KOPT-K1 (cell line): ENCODE results near the gene PDZRN3.
"Not testable (repeated sequence)": the region's sequence is repeated elsewhere in the genome, so short reads cannot be mapped to it uniquely, and the experiment has no call there.

ENCODE experiments used
- H3K27ac ChIP-seq: fragments of 200-600 bp; sonication (generic); 2 replicates; pipeline ENCODE4 v1.5.1; 2016; ENCODE audit warnings: antibody characterized with exemption, mild to moderate bottlenecking, low read depth, low read length; ENCODE audit not compliant: poor library complexity, severe bottlenecking
- H3K36me3 ChIP-seq: fragments of 200-600 bp; sonication (generic); 2 replicates; pipeline ENCODE4 v1.5.1; 2017; ENCODE audit warnings: antibody characterized with exemption, mild to moderate bottlenecking, low read length, moderate library complexity; ENCODE audit not compliant: insufficient read depth
- H3K9me3 ChIP-seq: fragments of 200-600 bp; sonication (generic); 2 replicates; pipeline ENCODE4 v1.5.1; 2017; ENCODE audit warnings: antibody characterized with exemption, low read length, mild to moderate bottlenecking; ENCODE audit not compliant: insufficient read depth, poor library complexity, severe bottlenecking

PDZRN3 gene

DNA sequence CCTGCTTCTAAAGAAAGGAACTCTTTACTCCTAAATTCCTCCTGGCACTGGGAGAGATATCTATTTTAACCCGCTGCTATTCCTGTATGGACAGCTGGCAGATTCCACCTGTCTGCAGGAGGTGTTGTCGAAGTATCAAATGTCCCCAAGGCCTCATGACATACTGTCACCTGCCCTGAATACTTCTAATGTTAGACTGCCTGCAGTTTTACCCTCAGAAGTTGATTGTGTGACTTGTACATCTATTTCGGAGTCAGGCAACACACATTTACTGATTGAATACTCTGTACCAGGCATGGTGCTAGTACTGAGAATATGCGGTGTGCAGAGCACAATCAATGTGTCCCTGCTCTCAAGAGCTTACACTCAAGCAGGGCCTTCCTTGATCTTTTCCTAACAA lies 38.6 kb downstream of the PDZRN3 start:
- H3K36me3 ChIP-seq, result no peaks in the 10 kb centered on the region
- H3K27ac ChIP-seq, result no peak overlapping the region
- no peaks in the 10 kb centered on the region for H3K9me3 ChIP-seq

DNA sequence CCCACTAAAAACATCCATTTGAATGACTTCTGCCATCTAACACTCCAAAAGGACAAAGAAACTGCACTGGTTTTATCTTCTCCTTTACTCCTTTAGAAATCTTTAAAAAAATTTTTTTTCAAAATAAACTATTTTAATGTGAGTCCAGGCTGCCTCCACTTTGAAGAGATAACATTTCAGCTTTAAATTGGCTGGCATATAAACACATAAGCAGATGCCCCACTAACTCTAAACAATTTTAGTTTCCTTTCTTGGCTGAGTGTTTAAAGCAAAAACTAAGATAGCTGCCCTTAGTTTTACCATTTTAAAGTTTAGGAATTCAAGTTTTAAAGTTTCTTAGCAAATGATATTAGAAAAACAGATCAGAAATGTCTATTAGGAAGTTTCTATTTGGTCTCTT lies 39.9 kb downstream of the PDZRN3 start:
- Histone ChIP-seq H3K27ac (no peak overlapping the region), H3K36me3 (no peaks in the 10 kb centered on the region), H3K9me3 (no peaks in the 10 kb centered on the region)

DNA sequence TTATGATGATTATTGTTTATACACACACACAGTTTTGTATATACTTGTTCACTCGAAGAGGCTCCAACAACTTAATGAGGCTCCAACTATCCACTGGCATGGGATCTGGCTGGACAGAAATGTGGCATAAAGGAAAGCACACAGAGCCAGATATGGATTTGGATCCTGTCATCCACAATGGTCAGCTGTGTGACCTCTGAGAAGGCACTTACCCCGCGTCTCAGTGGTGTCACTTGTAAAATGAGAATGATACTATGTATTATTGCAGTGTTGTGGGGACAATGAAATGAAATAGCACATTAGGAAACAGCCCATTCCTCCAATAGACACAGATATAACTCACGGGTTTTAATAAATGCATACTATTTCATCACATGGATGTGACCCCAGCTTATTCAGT lies 42.2 kb downstream of the PDZRN3 start:
- Histone ChIP-seq H3K36me3 (no peaks in the 10 kb centered on the region), H3K9me3 (no peaks in the 10 kb centered on the region), H3K27ac (no peak overlapping the region)

DNA sequence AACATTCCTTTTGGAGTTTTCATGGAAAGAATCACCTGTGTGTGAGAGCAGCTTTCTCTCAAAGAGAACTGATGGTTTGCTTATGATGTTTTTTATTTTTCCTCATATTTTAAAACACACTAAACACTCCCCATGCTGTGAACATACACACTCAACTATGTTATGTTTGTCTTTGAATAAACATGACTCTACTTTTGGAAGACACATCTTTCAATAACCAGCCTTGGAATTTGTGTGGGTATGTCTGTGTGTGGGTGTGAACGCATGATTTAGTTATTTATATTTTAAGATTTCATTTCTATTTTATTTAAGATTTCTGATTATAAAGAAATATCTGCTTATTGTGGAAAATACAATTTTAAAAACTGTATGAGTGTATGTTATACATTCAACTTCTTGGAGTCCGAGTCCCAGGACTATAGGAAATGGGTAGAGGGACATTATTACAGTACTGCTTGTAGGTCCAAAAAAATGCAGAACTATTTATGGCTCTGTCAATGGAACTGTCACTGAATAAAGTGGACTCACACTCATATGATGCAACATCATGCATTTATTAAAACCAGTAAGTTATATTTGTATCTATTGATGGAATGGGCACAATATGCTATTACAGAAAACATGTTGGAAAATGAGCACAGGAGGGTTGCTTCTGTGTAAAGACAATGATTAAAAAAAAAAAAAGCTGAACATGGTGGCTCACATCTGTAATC lies 43.5 kb downstream of the PDZRN3 start:
- no peak overlapping the region for H3K27ac ChIP-seq
- no peaks in the 10 kb centered on the region for H3K9me3 ChIP-seq
- H3K36me3 ChIP-seq, result no peaks in the 10 kb centered on the region

- Histone ChIP-seq H3K36me3 (no peaks in the 10 kb centered on the region), H3K27ac (no peak overlapping the region), H3K9me3 (no peaks in the 10 kb centered on the region)
Observed at GRCh38 chr3:73580343-73580742, 44.4 kb downstream of the PDZRN3 start.

- H3K27ac ChIP-seq, result no peak overlapping the region
- H3K9me3 ChIP-seq, result no peaks in the 10 kb centered on the region
- H3K36me3 ChIP-seq, result no peaks in the 10 kb centered on the region
Observed at GRCh38 chr3:73577704-73578103, 47.0 kb downstream of the PDZRN3 start.

- Histone ChIP-seq H3K9me3 (no peaks in the 10 kb centered on the region), H3K36me3 (no peaks in the 10 kb centered on the region), H3K27ac (no peak overlapping the region)
Observed at GRCh38 chr3:73576999-73577461, 47.7 kb downstream of the PDZRN3 start.

- Histone ChIP-seq H3K36me3 (no peaks in the 10 kb centered on the region), H3K9me3 (no peaks in the 10 kb centered on the region), H3K27ac (no peak overlapping the region)
Observed at GRCh38 chr3:73575953-73576352, 48.8 kb downstream of the PDZRN3 start.

- H3K27ac ChIP-seq, result no peak overlapping the region
- no peaks in the 10 kb centered on the region for H3K36me3 ChIP-seq
- no peaks in the 10 kb centered on the region for H3K9me3 ChIP-seq
Observed at GRCh38 chr3:73575519-73575918, 49.2 kb downstream of the PDZRN3 start.

GRCh38 chr3:73573204-73573603 lies 51.5 kb downstream of the PDZRN3 start:
- H3K9me3 ChIP-seq, result no peaks in the 10 kb centered on the region
- no peaks in the 10 kb centered on the region for H3K36me3 ChIP-seq
- no peak overlapping the region for H3K27ac ChIP-seq

DNA sequence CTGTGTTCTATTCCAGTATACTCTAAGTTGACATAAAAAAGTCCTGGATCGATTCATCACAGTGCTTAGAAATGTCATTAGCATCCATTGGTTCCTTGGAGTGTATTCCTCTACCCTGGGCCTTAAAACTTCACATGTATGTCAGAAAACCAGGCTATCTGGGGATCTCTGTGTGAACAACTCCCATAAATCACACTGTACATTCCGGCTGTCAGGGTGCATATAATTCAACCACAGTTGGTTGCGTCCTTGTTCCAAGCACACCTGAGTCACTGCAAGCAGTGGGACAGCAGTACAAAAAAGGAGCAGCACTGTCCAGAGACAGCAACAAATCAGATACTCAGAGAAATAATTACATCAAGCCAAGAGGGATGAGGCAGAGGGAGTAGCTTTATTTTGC lies 52.4 kb downstream of the PDZRN3 start:
- Histone ChIP-seq H3K36me3 (no peaks in the 10 kb centered on the region), H3K9me3 (no peaks in the 10 kb centered on the region), H3K27ac (no peak overlapping the region)

DNA sequence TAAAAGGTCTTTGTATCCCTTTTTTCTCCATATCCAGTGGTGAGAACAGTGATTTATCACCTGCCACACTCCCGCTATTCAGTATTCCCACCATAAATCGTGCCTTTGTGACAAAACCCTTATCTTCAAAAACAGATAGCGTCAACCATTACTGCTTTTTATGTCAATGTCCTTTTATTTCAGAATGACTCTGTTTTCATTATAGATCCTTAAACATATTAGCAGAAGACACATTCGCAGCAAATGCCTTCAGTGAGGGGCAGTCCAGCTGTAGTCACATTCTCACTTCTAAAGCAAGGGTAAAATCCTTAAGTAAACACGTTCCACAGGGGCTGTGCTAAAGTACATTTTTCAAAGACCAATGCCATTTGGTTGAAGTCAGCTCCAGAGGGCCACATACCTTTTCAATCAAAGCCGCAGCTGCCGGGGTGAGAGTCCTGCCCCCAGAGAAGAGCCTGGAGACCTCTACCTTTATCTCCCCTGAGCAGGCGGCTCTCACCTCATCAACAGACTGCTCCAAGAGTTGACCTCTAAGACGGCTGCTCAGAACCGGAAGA lies 53.4 kb downstream of the PDZRN3 start:
- Histone ChIP-seq H3K9me3 (no peaks in the 10 kb centered on the region), H3K36me3 (no peaks in the 10 kb centered on the region), H3K27ac (no peak overlapping the region)

GRCh38 chr3:73569246-73569760 lies 55.4 kb downstream of the PDZRN3 start:
- Histone ChIP-seq H3K36me3 (no peaks in the 10 kb centered on the region), H3K9me3 (no peaks in the 10 kb centered on the region), H3K27ac (no peak overlapping the region)

DNA sequence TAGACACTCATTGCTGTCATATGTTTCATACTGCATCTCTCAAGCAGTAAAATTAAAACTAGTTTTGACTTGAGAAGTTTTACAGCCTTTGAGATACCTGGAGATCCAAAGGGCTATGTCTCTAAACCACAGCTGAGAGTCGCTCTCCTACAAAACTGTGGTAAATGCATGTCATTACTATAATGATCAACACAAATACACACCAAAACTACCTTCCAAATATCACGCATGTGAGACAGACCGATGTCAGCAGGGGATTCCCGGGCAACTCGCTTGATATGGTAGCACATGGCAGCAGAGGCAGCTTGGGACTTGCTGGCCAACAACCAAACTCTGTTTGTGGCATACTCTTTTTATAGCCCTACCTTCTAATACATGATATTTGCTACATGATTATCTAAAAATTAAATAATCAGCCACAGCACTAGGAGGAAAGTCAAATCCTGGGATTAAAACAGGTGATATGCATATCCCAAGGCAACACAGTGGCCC lies 56.3 kb downstream of the PDZRN3 start:
- Histone ChIP-seq H3K36me3 (no peaks in the 10 kb centered on the region), H3K9me3 (no peaks in the 10 kb centered on the region), H3K27ac (no peak overlapping the region)

- not testable (repeated sequence) for H3K9me3 ChIP-seq, H3K27ac ChIP-seq, H3K36me3 ChIP-seq
Observed at GRCh38 chr3:73565374-73565773, 59.4 kb downstream of the PDZRN3 start.
